SHP77 (cell line): Measurements from ENCODE around the gene KLHDC10.
"Not testable (repeated sequence)": the region's sequence is repeated elsewhere in the genome, so short reads cannot be mapped to it uniquely, and the experiment has no call there.

Experiments
- DNase-seq, 2 experiments: peaks; one replicate each; lab custom pipeline; 2025; lab: John Stamatoyannopoulos, UW

KLHDC10 gene

GRCh38 chr7:130141884-130142653 is 71.7 kb downstream of the KLHDC10 start:
- no peak for DNase-seq

GRCh38 chr7:130142654-130143333 is 72.5 kb downstream of the KLHDC10 start:
- no peak for DNase-seq

- no peak for DNase-seq
Measured at GRCh38 chr7:130143334-130143732, 73.0 kb downstream of the KLHDC10 start.

- DNase-seq, result no peak
Measured at GRCh38 chr7:130143986-130144311, 73.6 kb downstream of the KLHDC10 start.

- no peak for DNase-seq
Measured at GRCh38 chr7:130144312-130145171, 74.2 kb downstream of the KLHDC10 start.

- no peak for DNase-seq
Measured at GRCh38 chr7:130145424-130146100, 75.2 kb downstream of the KLHDC10 start.

GRCh38 chr7:130146142-130146541 is 75.8 kb downstream of the KLHDC10 start:
- DNase-seq, result not testable (repeated sequence)

- no peak for DNase-seq
Measured at GRCh38 chr7:130146693-130147405, 76.5 kb downstream of the KLHDC10 start.

GRCh38 chr7:130147710-130148325 is 77.5 kb downstream of the KLHDC10 start:
- DNase-seq, result no peak

GRCh38 chr7:130148561-130148960 is 78.2 kb downstream of the KLHDC10 start:
- DNase-seq, result no peak

- DNase-seq, result peak; percentile 28 to 51
Measured at GRCh38 chr7:130149281-130150139, 79.2 kb downstream of the KLHDC10 start.

GRCh38 chr7:130150587-130150986 is 80.3 kb downstream of the KLHDC10 start:
- no peak for DNase-seq

- no peak for DNase-seq
Measured at GRCh38 chr7:130151591-130152492, 81.5 kb downstream of the KLHDC10 start.

GRCh38 chr7:130152493-130153210 is 82.3 kb downstream of the KLHDC10 start:
- no peak for DNase-seq

- no peak for DNase-seq
Measured at GRCh38 chr7:130153211-130153908, 83.0 kb downstream of the KLHDC10 start.

- DNase-seq, result peak in 1 of 2 experiments; percentile 57
Measured at GRCh38 chr7:130154131-130154500, 83.8 kb downstream of the KLHDC10 start.

- peak; percentile 88 to 91 for DNase-seq
Measured at GRCh38 chr7:130154501-130155317, 84.4 kb downstream of the KLHDC10 start.
